Activated B cell treated with CpG ODN at 0.5 μM for 24 hours (primary cell): ENCODE data around the gene MYO16. TPM values are rescaled to one million over a fixed set of nuclear protein-coding genes. Genes with fewer than 3 reads are reported as not detected.

Experiments used
- ATAC-seq: fragments of 200-7000 bp; cut with Tn5 transposase; one replicate; pipeline ENCODE4 v1.10.0; 2021; ENCODE audit warnings: low read depth, mild to moderate bottlenecking, moderate library complexity
- CTCF ChIA-PET: fragments of 350-600 bp; sonication (Branson Sonifier 250); formaldehyde crosslinking; loops from one replicate; lab custom pipeline; 2021; ENCODE audit warnings: antibody characterized with exemption; lab: Charles Lee
- POLR2A ChIA-PET: fragments of 350-600 bp; sonication (Branson Sonifier 250); formaldehyde crosslinking; loops from one replicate; lab custom pipeline; 2021; ENCODE audit warnings: antibody characterized with exemption; lab: Charles Lee
- DNase-seq: peaks from one replicate; pipeline ENCODE4 v3.0.0; 2022
- H3K27ac Mint-ChIP-seq: one replicate; pipeline ENCODE4 v1.8.0; 2020; ENCODE audit warnings: mixed read lengths
- H3K27me3 Mint-ChIP-seq: one replicate; pipeline ENCODE4 v1.8.0; 2021; ENCODE audit warnings: mixed read lengths
- H3K36me3 Mint-ChIP-seq: one replicate; pipeline ENCODE4 v1.8.0; 2021; ENCODE audit warnings: low read depth, mixed read lengths
- H3K4me1 Mint-ChIP-seq: one replicate; pipeline ENCODE4 v1.8.0; 2021; ENCODE audit warnings: mixed read lengths
- H3K4me3 Mint-ChIP-seq: one replicate; pipeline ENCODE4 v1.8.0; 2020; ENCODE audit warnings: mild to moderate bottlenecking, mixed read lengths
- H3K9me3 Mint-ChIP-seq: one replicate; pipeline ENCODE4 v1.8.0; 2020; ENCODE audit warnings: mixed read lengths
- intact Hi-C: fragments of 100-400 bp; cut with micrococcal nuclease; formaldehyde crosslinking; loops from one replicate; pipeline ENCODE4 v1.15.1; 2024
- total RNA-seq: library from RNA; stranded (reverse); gene quantifications from 2 replicates; pipeline ENCODE4 v1.2.3, GENCODE V29; 2022
- TF ChIP-seq, protein P1 (sequence below): fragments of 200-600 bp; IDR thresholded peaks from one replicate; pipeline ENCODE4 v1.8.0; 2022; ENCODE audit warnings: antibody characterized with exemption, mild to moderate bottlenecking

The MYO16 gene
- total RNA-seq, 1 donor from 2014 or later = not detected

- POLR2A ChIA-PET = no interaction called here
- H3K4me3 Mint-ChIP-seq = no peak overlapping the region
- H3K9me3 Mint-ChIP-seq = peaks cover 2% of the 10 kb centered on the region
- ATAC-seq = no peak
- intact Hi-C loops = no loop called here
- DNase-seq = no peak
- CTCF ChIA-PET = no interaction called here
- TF ChIP-seq, protein P1, sequence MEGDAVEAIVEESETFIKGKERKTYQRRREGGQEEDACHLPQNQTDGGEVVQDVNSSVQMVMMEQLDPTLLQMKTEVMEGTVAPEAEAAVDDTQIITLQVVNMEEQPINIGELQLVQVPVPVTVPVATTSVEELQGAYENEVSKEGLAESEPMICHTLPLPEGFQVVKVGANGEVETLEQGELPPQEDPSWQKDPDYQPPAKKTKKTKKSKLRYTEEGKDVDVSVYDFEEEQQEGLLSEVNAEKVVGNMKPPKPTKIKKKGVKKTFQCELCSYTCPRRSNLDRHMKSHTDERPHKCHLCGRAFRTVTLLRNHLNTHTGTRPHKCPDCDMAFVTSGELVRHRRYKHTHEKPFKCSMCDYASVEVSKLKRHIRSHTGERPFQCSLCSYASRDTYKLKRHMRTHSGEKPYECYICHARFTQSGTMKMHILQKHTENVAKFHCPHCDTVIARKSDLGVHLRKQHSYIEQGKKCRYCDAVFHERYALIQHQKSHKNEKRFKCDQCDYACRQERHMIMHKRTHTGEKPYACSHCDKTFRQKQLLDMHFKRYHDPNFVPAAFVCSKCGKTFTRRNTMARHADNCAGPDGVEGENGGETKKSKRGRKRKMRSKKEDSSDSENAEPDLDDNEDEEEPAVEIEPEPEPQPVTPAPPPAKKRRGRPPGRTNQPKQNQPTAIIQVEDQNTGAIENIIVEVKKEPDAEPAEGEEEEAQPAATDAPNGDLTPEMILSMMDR = no peak
- no peak overlapping the region for H3K27ac Mint-ChIP-seq
- no peaks in the 10 kb centered on the region for H3K27me3 Mint-ChIP-seq
- H3K36me3 Mint-ChIP-seq = no peaks in the 10 kb centered on the region
- no peaks in the 10 kb centered on the region for H3K4me1 Mint-ChIP-seq
Measured at GRCh38 chr13:108597943-108598342, 31.5 kb upstream of the MYO16 start.

DNA sequence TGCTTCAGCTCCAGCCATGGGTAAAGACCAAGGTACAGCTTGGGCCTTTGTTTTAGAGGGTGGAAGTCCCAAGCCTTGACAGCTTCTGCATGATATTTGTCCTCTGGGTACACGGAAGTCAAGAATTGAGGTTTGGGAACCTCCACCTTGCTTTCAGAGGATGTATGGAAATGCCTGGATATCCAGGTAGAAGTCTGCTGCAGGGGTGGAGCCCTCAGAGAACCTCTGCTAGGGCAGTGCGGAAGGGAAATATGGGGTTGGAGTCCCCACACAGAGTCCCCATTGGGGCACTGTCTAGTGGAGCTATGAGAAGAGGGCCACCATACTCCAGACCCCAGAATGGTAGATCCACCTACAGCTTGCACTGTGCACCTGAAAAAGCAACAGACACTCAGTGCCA, 23.0 kb upstream of the MYO16 start:
- TF ChIP-seq, protein P1 = no peak
- Mint-ChIP-seq H3K4me1 (no peaks in the 10 kb centered on the region), H3K27me3 (no peaks in the 10 kb centered on the region), H3K36me3 (no peaks in the 10 kb centered on the region), H3K4me3 (no peak overlapping the region), H3K9me3 (peaks cover 28% of the 10 kb centered on the region), H3K27ac (no peak overlapping the region)
- intact Hi-C loops = no loop called here
- POLR2A ChIA-PET = no interaction called here
- DNase-seq (no peak), ATAC-seq (no peak)
- CTCF ChIA-PET = no interaction called here

- CTCF ChIA-PET = no interaction called here
Measured at GRCh38 chr13:108609353-108609752, 20.1 kb upstream of the MYO16 start.

GRCh38 chr13:108610507-108610906, 18.9 kb upstream of the MYO16 start:
- CTCF ChIA-PET = no interaction called here
- TF ChIP-seq, protein P1 = no peak
- H3K4me3 Mint-ChIP-seq = no peak overlapping the region
- H3K27ac Mint-ChIP-seq = no peak overlapping the region
- no peak for ATAC-seq
- peaks cover 19% of the 10 kb centered on the region for H3K9me3 Mint-ChIP-seq
- intact Hi-C loops = no loop called here
- H3K4me1 Mint-ChIP-seq = no peaks in the 10 kb centered on the region
- H3K36me3 Mint-ChIP-seq = no peaks in the 10 kb centered on the region
- no peak for DNase-seq
- H3K27me3 Mint-ChIP-seq = no peaks in the 10 kb centered on the region
- POLR2A ChIA-PET = no interaction called here

More at GRCh38 chr13:108609353-108609752, 20.1 kb upstream of the MYO16 start:
- POLR2A ChIA-PET = no interaction called here
- Mint-ChIP-seq H3K36me3 (no peaks in the 10 kb centered on the region), H3K27me3 (no peaks in the 10 kb centered on the region), H3K9me3 (peaks cover 20% of the 10 kb centered on the region), H3K4me1 (no peaks in the 10 kb centered on the region), H3K4me3 (no peak overlapping the region), H3K27ac (no peak overlapping the region)
- intact Hi-C loops = no loop called here
- DNase-seq (no peak), ATAC-seq (no peak)
- TF ChIP-seq, protein P1 = no peak

- ChIA-PET CTCF (no interaction called here), POLR2A (no interaction called here)
- intact Hi-C loops = no loop called here
- no peaks in the 10 kb centered on the region for H3K36me3 Mint-ChIP-seq
- ATAC-seq = no peak
- no peaks in the 10 kb centered on the region for H3K4me1 Mint-ChIP-seq
- H3K9me3 Mint-ChIP-seq = no peaks in the 10 kb centered on the region
- H3K4me3 Mint-ChIP-seq = no peak overlapping the region
- TF ChIP-seq, protein P1 = no peak
- DNase-seq = no peak
- no peaks in the 10 kb centered on the region for H3K27me3 Mint-ChIP-seq
- H3K27ac Mint-ChIP-seq = no peak overlapping the region
Measured at GRCh38 chr13:108615241-108615640, 14.2 kb upstream of the MYO16 start.
